Ammon's horn (tissue), 1 donor: ENCODE measurements around the gene STAB2.

Experiments
- DNase-seq: peaks from one replicate; pipeline ENCODE4 v3.0.0-alpha.2; 2016; ENCODE audit warnings: low spot score

The STAB2 gene

DNA sequence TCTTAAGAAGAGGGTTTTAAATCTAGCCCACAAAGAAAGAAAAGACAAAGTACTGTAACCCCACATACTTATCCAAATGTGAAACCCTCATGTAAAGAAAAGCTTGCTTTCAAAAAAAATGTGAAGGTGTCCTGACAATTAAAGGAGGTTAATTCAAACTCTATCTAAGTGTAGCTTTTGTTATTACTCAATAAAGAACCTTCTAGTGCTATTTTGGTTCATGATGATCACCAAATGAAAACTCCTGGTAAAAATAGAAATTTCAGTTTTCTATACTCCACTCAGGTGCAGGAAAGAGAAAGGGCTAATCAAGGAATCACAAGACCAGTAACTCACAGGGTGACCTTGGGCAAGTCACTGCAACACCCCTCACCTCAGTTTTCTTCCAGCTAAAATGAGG, 1.6 kb downstream of the STAB2 start:
- DNase-seq, result no peak

DNA sequence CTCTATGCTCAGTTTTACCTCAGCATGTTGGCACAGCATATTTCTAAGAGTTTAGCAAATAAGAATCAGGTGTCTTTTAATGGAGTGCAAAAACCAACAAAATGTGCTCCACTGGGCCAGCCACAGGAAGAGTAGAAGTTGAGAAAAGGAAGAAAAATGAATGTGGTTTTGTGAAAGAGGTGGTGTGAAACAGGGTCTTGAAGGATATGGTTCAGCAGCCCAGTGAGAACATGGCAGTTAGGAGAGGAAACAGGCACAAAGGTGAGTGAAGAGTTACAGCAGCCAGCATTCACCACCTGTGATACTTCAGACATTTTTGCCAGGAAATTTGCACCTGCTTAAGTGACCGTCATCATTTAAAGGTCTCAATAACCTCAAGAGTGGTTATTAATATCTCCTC, 2.4 kb downstream of the STAB2 start:
- no peak for DNase-seq

GRCh38 chr12:103590271-103590670, 3.2 kb downstream of the STAB2 start:
- DNase-seq, result no peak

DNA sequence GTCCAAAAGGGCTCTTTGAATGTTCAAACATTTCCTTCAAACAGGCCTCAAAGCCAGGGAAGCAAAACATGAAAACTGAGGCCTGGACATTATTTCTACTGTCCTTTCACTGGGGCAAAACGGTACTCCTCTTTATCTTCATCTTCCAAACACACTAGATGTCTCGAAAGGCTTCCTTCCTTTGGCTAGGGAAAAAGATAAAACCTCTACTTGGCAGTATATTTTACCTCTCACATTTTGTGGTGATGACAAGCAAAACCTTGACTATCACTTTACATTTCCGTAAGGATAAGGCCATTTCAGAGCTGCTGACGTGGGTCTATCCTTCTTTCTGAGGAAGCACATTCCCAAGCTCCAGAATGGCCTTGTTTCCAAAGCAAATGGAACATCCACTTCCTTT, 9.9 kb downstream of the STAB2 start:
- DNase-seq, result no peak

DNA sequence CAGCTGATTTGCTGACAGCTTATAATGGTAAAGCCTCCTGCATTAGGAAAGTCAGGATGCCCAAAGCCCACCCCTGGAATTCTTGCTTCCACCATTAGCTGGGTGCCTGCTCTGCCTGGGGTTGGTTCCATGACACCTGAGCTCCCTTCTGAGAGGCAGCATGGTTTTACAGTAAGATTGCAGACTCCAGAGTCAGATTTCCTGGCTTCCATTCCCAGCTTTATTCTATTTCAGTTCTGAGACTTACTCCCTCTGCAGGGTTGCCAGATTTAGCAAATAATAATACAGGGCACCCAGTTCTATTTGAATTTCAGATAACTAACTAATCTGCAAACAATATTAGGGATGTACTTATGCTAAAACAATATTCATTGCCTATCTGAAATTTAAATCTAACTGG, 12.2 kb downstream of the STAB2 start:
- no peak for DNase-seq

- DNase-seq, result no peak
Measured at GRCh38 chr12:103600967-103601728, 14.1 kb downstream of the STAB2 start.

DNA sequence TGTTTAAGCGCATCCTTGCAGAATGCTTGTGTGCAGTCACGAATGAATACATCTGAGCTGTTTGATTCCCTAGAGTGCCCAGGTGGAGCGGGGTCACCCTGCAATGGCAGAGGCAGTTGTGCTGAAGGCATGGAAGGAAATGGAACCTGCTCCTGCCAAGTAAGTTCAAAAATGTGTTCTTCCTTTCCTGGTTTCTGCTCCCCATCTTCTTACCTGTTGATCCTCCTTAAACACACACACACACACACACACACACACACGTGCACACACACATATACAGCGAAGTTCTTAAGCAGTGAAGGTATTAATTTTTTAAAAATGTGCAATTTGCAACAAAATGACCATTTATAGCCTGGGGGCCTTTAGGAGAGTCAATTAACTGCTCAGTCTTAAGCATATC, 33.3 kb downstream of the STAB2 start:
- no peak for DNase-seq

- no peak for DNase-seq
Measured at GRCh38 chr12:103623716-103624115, 36.6 kb downstream of the STAB2 start.

GRCh38 chr12:103626498-103626897, 39.4 kb downstream of the STAB2 start:
- DNase-seq, result peak; percentile 82

DNA sequence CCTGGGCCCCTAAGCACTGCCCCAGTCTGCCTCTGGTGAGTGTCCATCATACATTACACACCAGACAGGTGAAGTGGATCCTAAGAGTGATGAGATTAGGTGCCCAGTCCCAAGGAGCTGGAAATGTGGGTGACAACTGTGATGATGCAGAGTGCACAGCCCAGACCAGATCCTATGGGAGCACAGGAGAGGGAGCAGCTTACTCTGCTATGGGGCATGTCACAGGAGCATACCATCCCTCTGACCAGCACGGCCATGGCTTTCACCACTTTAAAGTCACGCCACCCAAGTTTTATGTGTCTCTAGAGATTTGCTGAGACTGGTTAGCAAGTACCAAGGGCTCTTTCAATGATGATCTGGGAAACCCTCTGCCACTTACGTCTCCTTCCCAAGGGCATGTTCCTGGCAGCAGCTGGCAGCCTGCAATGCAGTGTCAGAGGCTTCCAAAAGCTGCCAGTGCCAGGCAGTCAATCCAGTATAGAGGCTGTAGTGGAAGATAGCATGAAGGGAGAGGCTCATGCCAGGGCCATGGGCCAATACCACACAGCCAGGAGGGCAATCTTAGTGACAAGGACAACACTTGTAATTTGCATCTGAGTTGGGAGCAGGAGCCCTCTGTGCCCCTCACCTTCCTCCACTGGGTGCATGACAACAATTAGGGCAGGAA, 40.2 kb downstream of the STAB2 start:
- no peak for DNase-seq

- no peak for DNase-seq
Measured at GRCh38 chr12:103632554-103633216, 45.6 kb downstream of the STAB2 start.

DNA sequence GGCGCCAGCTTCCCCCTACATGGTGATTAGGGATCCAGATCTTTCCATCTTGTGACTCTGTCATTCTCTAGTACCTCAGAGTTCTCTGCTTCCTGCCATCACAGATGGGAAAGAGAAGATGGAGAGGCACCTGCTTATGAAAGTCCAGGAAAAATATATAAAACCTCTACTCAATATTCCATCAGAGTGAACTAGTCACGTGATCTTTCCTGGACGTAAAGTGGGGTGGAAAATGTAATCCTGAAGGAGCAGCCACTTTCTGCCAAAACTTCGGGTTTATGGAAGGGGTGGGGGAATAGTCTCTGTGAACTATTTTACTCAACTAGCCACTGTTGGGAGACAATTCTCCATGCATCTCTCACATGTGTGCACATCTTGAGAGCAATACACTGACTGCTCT, 47.7 kb downstream of the STAB2 start:
- DNase-seq, result no peak

DNA sequence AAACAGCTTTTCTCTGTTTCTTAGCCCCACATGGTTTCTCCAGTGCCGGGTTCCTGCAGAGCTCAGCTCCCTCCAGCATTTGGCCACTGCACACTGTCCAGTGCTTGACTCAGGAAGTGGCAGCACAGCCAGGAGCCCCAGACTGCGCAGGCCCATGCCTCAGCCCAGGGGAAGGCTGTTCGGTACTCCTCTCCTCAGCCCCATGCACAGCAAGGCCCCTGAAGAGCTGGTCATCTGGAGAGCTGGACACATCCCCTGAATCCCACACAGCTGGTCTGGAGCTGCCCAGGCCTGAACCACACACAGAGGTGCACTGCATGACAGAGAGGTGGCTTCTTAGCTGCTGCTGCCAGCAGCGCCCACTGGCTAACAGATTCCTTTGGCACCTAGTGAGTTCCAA, 48.3 kb downstream of the STAB2 start:
- no peak for DNase-seq

DNA sequence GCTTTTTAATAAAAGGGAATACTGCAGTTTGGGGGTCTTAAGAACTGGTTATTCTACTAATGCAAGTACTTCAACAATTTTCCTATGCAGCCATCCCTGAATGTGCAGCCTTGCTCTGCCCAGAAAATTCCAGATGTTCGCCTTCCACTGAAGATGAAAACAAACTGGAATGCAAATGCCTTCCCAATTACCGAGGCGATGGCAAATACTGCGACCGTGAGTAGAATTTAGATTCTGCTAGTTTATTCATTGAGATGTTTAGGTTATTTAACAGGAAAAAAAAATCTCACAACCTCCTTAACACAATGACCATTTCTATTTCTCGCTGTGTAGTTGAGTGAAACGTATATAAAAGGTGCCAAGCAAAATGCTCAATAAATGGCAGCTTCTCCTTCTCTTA, 49.9 kb downstream of the STAB2 start:
- DNase-seq, result no peak

DNA sequence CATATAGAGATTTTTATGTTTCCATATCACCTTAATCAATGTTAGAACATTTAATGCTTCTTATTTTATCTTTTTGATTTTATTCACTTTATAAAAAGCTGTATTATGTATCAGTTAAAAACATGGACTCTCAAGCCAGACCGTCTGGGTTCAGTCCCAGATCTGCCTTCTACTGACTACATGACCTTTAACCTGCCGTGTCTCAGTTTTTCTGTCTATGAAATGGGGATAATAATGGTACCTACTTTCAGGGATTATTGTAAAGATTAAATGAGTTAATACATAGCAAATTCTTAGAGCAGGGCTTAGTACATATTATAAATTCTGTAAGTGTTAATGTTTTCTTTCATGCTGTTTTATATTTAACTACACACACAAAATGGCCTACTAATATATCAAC, 50.4 kb downstream of the STAB2 start:
- no peak for DNase-seq

- DNase-seq, result no peak
Measured at GRCh38 chr12:103639983-103640382, 52.9 kb downstream of the STAB2 start.

DNA sequence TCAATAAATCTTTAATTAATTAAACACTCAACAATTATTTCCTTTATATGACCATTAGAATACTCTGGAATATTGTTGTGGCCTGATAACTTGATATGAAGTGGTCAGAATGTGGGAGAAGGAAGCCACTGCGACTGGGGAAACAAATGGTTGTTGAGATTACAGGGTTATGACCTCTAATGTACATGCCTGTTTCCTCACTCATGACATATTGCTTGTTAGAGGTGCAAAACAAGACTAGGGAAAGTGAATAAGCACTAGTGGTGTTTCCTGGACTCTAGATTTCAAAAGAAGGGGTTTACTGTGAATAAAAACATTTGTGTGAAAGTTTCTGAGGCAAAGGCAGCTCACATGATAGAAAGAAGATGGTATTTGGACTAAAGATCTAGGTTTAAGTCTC, 53.3 kb downstream of the STAB2 start:
- no peak for DNase-seq

- DNase-seq, result no peak
Measured at GRCh38 chr12:103640831-103641230, 53.8 kb downstream of the STAB2 start.

DNA sequence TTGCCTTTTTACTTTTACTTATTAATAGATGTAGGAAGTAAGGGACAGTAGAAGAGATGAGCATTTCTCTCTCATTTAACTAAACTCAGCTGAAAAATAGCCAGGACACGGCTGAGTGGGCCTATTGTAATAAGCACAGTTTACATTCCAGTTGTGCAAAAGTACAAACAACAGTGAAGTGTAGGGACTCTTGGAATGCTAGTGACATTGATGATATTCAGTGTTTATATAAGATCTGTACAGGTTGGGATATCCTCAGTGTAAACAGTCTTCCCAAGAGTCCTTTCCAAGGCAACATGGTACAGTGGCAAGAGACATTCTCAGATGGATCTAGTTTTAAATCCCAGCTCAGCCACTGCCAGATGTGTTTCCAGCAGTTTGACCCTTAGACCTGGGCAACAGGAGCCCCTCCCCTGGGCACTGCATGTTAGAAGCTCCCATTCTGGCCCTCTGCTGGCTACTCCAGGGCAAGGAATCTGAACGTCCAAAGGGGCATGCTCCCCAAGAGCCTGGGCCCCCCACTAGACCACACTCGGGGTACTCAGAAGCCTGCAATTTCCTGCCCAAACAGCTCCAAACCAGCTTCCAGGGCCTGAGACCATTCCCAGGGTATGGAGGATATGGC, 55.3 kb downstream of the STAB2 start:
- no peak for DNase-seq

DNA sequence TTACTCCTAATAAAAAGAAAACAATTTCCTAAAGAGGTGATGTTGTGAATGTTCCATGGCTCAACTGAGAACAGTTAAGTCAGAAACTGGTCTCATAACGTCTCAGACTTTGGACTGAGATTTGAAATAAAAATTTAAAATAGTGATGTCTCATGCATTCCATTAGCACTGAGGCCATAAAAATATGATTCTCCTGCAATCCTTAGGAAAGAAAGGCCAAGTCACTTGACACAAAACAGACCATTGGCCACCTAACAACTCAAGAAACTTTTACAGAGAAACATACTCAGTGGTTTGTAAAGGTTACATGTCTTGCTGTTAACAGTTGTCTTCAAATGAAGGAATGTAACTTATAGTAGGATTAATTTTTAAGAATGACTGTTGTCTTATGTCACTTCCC, 58.1 kb downstream of the STAB2 start:
- no peak for DNase-seq

GRCh38 chr12:103647267-103647666, 60.2 kb downstream of the STAB2 start:
- no peak for DNase-seq

DNA sequence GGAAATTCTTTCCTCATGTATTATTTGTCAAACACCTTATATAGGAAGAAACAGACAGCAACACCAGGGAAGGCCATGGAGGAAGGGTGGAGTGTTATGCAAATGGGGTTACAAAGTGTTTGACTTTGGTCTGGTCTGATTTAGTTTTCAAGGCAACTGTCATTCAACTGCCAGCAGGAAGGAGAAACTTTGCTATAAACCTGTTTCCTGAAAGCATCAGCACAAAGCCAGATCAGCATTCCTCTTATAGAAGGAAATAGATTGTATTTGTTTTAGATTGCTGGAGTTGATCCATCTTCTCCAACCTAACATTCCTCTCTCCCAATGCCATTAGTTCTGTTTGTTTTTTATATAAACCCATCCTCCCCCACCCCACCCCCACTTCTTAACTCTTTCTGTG, 65.7 kb downstream of the STAB2 start:
- DNase-seq, result no peak
